EL (cell line): ENCODE data around the gene ALK.

Experiments used
- DNase-seq: peaks from one replicate; pipeline ENCODE4 v3.0.0-alpha.2; 2016

Gene ALK

DNA sequence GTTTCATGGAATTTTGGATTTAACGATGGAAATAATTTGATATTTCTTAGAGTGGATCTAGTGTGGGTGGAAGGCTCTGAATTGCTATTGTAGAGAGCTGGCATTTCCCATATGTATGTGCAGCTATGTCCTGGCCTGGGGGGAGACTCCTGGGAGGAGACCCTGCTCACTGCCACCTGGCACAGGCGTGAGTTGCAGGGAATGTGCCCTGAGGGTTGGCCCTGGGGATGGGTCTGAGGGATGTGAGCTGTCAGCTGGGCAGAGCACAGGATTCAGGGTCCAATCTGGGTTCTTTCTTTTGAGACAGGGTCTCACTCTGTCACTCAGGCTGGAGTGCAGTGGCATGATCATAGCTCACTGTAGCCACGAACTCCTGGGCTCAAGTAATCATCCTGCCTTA lies 686.0 kb downstream of the ALK start:
- DNase-seq: no peak

DNA sequence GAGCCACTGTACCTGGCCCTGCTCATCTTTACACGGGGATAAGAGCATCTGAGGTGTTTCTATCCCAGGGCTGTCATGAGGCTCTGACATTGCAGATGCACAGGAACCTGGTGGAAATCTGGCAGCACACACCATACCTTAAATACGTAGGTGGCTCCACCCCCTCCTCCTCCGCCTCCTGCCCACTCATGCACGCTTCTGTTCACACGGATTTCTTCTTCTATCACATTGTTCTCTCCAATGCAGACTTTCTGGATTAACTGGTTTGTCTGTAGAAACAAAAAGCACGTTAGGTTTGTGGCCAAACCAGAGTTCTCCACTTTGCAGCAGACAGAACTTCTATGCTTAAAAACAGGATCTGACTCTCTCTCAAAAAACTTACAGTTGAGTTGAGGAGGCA lies 688.0 kb downstream of the ALK start:
- DNase-seq: no peak

DNA sequence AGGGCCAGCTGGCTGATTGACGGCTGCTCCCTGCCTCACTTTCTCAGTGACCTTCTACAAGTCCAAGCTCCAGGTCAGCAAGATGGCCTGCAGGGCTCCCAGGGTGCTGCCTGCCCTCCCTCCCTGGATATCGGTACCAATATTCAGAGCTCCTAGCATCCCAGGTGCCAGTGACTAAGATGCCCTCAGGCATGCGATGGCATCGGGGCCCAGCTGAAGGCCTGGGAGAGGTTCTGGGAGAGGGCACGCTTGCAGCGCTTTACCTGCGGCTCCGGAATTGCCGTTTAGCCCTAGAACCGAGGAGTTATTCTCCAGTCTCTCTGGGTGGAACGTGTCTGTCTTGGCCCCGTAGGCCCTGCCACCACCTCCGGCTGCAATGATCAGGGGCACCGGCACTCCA lies 689.3 kb downstream of the ALK start:
- no peak for DNase-seq

GRCh38 chr2:29229640-29230039 lies 691.7 kb downstream of the ALK start:
- no peak for DNase-seq

DNA sequence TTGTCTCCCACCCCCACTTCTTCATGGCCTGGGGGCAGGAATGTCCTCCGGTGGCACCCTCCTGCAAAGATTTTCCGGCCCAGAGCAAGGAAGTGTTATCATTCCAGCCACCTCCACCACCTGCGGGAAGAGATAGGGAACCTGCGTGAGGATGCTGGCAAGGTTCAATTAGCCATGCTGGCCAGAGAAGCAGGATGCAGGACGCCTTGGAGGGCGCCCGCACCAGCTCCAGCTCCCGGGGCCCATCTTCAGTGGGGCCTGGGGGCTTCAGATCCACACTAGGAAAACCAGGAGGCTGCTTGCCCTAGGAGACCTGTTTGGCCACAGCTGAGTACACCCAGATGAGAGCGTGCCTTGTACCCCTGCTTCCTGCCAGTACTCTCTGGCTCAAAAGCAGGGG lies 692.4 kb downstream of the ALK start:
- no peak for DNase-seq

GRCh38 chr2:29227935-29228675 lies 693.3 kb downstream of the ALK start:
- DNase-seq: peak; percentile 72

GRCh38 chr2:29226808-29227207 lies 694.6 kb downstream of the ALK start:
- DNase-seq: no peak

GRCh38 chr2:29226375-29226774 lies 695.0 kb downstream of the ALK start:
- no peak for DNase-seq

DNA sequence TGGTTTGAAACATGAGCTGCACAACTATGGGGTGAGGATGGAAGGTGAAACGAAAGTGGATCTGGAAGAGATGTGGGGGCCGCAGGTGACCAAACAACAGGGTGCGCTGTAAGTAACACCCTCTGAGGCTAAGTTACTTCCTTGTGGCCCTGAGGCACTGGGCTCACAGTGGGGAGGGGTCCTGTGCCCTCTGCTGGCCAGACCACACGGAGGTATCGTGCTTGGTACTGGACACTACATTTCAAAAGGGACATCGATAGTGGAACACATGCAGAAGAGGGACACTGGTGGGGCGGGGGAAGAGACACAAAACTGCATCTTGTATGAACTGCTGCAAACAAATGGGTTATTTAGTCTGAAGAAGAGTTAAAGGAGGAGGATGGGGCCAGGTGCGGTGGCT lies 695.6 kb downstream of the ALK start:
- no peak for DNase-seq

DNA sequence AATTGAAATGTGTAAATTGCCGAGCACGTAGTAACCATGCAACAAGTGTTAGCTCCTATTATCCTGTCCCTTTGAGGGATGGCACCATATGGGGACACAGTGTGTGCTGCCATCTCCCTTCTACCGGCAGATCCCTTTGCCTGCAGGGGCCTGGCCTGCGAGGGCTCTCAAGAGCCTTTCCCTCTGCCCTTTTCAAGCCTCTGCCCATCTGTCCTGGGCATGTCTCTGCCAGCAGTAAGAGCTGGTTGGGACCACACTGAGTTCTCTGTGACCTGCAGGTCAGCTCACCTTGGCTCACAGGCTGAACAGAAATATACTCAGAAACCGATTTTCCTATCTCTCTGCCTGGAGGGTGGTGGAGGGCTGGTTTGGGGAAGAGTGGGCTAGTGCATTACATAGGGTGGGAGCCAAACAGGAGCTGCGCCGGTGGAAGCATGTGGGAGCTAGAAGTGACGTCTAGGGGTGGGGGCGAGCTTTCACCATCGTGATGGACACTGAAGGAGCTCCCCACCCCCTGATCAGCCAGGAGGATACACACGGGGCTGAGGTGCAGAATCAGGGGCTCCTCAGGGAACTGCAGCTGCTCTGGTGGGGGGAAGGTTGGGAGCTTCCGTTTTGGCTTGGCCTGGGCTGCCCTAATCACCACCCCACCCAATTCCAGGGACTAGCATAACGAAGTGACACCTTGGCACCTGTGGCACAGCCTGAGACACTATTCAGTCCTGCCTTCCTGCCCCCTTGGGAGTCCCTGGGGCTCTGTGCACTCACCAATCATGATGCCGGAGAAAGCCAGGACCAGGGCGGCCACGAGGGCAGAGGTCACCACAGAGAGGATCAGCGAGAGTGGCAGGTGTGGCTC lies 696.5 kb downstream of the ALK start:
- DNase-seq: no peak

DNA sequence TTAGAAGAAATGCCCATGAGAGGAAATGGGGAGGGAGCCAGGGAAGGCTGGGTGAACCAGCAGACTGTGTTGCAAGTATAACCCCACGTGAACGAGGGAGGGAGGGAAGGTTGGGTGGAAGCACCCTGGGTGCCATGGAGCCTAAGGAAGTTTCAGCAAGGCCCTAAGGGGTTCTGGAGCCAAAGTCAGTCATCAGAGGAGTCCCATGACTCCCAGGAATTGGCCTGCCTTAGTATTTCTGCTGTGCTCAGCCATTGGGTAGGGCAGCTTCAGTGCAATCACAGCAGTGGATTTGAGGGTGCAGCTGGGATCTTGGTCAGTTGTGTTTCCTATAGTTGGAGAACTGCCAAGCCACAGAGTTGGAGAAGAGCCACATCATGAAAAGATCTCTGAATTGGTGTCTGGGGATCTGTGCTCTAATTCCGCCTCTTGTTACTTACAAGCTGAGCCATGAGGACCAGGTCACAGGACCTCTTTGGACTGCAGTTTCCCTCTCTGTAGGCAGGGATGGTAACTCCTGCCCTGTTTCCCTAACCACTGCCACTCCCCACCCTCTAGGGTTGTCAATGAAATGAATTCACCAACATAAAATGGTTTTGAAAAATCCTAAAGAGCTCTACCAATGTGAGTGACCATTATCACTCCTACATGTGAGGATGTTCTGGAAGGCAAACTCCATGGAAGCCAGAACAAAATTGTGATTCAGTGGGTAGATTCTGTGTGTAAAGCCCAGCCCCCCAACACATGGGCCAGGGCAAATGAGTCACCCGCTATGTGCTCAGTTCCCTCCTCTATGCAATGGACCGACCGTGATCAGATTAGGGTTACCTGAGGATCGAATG lies 697.3 kb downstream of the ALK start:
- DNase-seq: peak; percentile 41

DNA sequence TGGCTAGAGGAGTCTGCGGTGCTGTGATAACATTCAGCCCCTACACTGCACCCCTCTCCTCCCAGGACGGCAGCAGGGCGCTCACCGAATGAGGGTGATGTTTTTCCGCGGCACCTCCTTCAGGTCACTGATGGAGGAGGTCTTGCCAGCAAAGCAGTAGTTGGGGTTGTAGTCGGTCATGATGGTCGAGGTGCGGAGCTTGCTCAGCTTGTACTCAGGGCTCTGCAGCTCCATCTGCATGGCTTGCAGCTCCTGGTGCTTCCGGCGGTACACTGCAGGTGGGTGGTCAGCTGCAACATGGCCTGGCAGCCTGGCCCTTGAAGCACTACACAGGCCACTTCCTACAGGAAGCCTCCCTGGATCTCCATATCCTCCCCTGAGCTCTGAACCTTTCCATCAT lies 698.1 kb downstream of the ALK start:
- DNase-seq: no peak

DNA sequence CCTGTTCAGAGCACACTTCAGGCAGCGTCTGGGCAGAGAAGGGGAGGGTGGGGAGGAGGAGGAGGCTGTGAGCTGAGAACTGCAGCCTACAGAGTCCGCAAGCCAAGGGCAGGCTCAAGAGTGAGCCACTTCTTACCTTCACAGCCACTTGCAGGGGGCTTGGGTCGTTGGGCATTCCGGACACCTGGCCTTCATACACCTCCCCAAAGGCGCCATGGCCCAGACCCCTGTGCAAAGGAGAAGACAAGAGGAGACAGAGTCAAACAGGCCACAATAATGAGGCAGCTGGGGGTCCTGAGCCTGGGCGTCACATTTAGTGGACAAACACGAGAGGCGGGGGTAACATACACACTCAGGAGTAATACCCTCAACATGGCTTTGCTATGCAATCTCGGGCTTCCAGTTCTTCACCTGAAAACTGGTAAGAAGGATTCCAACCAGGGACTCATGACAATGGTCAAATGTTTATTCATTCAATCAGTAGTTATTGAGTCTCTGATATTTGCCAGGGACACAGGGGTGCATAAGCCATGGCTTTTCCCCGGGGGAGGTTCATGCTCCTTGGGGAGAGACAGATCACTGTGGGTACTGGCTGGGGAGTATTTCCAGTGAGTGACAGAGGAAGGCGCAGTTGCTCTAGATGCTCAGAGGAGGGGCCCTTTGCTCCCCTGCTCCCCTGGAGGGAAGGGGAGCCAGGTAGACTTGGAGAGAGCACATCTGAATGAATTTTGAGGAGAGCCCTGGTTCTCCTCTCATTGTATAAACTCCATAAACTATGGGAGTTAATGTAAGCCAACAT lies 698.8 kb downstream of the ALK start:
- no peak for DNase-seq

GRCh38 chr2:29220506-29221270 lies 700.7 kb downstream of the ALK start:
- DNase-seq: no peak

DNA sequence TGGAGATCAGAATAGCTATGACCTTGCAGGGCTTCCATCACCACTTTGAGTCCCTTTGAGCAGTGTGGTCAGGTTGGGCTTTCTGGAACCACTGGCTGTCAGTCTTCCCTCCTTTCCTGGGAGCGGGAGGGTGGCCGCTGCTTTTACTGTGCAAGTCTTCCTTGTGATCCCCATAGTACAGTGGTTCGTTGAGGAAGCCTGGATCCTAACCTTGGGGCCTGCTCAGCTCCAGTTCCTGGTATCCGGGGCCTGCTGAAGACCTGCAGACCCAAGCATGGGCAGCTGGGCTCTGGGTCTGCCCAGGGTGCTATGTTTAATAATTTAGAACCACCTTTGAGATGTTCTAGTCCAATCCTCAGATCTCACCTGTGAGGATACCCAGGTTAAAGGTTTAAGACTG lies 702.0 kb downstream of the ALK start:
- DNase-seq: no peak

DNA sequence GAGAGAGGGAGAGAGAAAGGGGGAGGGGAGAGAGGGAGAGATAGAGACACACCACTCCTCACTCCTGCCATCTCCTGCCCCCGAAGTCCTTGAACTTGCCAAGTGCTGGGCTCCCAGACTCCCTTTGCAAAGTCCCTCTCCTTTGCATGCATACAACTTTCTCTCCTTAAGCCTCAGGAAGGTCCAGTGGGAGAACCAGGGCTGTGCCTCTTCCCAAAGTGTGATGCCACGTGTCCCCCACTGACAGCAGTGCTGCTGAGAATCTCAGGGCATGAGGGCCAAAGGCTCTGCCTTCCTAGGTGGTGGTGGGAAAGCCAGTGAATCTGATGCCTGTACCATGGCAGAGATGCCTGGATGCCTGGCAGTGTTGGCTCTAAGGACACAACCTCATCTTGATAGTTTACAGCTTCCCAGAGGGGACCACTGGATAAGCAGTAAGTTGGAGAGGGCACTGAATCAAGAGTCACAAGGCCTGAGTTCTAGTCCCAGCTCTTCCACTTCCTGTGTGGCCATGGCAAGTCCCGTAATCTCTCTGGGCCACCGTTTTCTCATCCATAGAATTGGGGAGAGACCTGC lies 702.7 kb downstream of the ALK start:
- DNase-seq: no peak

GRCh38 chr2:29218071-29218470 lies 703.3 kb downstream of the ALK start:
- DNase-seq: no peak

- DNase-seq: no peak
Observed at GRCh38 chr2:29216609-29216909, 704.8 kb downstream of the ALK start.

DNA sequence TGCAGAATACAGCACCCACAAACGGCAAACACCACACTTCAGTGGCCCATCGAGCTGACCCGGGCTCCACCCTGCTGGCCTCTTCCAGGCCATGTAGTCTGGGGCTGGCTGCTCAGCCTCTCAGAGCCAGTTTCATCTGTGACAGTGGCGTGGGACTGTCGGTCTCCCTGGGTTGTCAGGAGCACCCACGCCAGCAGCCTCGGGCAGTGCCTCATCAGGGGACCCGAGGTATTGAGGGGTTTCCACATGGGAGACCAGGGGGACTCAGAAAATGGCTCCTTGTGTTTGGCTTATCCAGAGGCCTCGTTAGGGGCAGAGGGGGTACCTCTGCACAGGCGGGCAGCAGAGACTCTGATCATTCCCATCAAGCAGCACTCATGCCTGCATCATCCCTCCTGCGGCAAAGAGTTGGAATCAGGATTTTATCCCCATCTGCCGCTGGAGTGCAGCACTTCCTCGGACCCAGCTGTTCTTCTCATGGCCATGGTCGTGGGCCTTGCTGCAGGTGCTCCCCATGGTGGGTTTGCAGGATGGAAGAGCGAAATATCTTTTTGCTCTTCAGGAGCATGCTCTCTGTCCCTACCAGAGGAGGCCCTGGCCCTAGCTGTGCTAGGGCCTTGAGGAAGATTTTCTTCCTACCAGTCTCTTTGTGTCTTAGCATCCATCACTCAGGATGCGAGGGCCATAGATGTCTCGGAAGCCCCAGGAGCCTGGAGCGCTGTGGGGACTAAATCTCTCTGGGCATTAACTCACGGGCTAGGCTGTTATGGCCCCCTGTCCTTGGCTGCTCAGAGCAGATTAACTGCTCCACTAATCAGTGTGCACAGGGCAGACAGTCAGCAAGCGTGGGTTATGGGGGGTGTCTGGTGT lies 705.4 kb downstream of the ALK start:
- no peak for DNase-seq

DNA sequence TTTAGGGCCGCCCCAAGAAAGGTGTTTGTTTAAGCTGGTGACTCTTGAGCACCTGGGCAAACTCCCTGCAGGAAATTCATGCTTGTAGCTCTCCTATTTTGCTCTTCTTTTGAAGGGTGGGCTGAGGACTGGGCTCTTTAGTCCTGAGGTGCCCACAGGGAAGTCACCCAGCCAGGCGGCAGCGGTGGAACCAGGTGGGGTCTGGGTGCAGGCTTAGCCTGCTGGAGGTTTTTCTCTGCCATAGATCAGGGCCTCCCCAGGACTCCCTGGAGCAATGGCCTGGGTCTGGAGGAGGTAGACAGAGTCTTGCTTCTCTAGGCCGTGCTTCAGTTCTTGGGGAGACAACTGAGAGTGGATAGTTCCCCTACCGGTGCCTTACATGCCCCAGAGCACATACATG lies 706.3 kb downstream of the ALK start:
- DNase-seq: no peak

- peak; percentile 13 for DNase-seq
Observed at GRCh38 chr2:29213888-29214291, 707.5 kb downstream of the ALK start.
